Activated gamma-delta T cell treated with anti-CD3 and anti-CD28 coated beads, Interleukin-2, amount 50 U/mL, for 16 hours (primary cell): Measurements from ENCODE around the gene LARP1.
"Not testable (repeated sequence)": the region's sequence is repeated elsewhere in the genome, so short reads cannot be mapped to it uniquely, and the experiment has no call there.

ENCODE experiments used
- DNase-seq: peaks from one replicate; pipeline ENCODE4 v3.0.0-alpha.2; 2020; ENCODE audit warnings: low read depth

LARP1 gene

DNA sequence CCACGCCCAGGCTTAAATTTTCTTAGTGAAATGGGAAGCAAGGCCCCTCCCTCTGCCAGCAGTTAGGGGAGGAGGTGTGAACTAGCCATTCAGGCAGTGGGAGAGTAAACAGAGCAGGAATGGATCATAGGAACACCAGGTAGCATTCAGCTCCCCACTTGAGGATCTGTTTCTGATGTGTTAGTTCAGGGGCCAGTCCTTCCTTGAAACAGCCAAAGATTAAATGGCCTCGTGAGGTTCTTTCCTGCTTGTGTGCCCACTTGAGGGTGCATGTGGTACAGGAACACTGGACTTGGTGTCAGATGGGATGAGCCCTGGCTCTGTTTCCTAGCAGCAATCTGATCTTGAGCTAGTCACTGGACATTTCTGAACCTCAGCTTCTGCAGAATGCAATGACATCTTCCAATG is 74.0 kb downstream of the LARP1 start:
- DNase-seq, result no peak

DNA sequence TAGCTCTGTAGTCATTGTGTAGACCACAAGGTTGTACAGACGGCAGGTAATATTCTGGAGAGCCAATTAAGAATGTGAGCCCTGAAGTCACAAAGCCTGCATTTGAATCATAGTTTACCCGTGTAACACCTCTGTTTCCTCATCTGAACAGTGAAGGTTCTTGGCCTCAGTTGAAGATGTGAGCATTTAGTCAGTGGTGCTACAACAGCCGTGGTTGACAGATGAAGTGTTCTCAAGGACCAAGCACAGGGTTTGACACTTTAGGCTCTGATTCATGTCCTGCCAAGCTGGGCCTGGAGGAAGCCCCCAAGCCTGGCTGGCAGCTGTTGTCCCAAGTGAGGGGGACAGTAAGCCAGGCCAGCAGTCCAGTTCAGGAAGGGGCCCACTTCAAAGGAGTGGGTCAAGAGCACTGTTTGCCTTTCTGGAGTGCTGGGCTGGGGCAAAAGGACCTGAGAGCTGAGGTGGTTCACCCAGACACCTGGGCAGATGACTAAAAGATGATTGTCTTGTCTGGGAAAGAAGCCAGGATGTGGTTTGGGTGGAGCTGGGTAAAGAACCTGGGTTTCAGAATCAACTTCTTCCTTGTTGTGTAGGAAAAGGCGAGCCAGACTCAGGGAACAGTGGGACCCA is 74.5 kb downstream of the LARP1 start:
- no peak for DNase-seq

DNA sequence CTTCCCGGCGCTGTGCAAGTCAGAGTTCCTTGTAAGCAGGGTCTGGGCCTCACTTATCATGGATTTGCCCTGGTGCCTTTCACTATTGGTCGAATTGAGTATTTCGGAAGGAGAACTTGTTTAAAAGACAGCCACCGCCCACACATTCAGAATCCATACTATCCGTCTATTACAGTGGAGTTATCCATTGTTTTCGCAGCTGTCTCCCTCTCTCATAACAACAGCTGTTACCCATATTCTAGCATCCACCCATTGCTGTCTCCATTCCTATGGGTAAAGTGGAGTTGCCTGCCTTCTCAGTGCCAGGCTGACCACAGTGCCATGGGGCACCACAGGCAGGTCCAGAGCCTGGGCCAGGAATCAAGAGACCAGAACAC is 75.0 kb downstream of the LARP1 start:
- no peak for DNase-seq

DNA sequence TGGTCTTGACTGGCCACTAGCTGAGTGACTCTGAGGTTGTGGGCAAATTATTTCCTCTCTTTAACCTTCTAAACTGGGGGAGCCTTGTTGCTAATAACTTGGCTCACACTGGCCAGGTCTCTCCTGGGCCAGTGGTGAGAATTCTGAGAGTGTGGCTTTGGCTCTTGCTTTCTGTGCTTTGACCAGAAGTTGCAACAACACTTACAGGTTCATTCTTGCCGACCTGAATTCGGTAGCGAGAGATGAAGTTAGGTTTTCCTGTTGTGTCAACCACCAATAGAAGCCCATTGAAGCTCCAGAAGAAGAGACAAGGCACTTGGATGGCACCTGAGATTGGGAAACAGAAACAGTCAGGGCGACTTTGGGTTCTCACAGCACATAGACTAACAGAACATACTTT is 75.4 kb downstream of the LARP1 start:
- no peak for DNase-seq

DNA sequence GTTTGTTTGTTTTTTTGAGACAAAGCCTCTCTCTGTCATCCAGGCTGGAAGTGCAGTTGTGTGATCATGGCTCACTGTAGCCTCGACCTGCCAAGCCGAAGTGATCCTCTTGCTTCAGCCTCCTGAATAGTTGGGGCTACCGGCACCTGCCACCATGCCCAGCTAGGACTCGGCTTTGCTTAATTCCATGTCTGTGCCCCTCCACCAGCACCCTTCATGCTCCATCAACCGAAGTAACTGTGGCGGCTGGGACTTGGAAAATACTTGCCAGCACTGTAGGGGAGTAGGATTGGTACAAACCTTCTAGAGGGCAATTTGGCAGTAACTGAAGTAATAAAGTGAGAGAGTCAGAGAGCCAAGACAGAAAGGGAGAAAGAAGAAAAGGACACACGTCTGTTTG is 76.3 kb downstream of the LARP1 start:
- DNase-seq, result no peak

DNA sequence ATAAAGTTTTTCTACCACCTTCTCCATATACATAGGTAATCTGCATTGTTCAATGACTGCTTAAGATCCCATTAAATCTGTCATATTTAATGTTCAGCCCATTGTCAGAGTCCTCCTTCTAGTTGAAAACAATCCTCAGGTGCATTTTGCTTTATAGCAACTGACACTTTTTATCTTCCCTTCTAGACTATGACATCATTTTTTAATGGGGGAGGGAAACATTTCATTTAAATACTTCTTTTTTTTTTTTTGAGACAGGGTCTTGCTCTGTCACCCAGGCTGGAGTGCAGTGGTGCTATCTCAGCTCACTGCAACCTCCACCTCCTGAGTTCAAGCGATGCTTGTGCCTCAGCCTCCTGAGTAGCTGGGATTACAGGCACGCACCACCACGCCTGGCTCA is 77.6 kb downstream of the LARP1 start:
- not testable (repeated sequence) for DNase-seq

DNA sequence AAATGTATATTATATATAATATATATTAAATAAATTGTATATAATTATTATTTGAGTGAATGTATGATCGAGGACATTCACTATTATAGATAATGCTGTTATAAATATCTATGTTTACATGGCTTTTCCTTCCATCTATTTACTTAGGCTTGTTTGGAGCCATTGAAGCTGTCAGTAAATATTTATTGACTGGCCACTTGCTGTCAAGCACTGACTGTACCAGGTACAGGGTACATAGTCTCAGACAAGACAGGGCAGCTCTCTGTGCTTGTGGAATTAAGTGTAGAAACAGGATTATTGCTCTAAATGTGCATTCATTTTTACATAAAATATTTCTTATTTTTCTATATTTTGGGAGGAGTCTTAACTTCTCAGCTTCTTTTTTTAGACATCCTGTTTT is 78.9 kb downstream of the LARP1 start:
- no peak for DNase-seq

DNA sequence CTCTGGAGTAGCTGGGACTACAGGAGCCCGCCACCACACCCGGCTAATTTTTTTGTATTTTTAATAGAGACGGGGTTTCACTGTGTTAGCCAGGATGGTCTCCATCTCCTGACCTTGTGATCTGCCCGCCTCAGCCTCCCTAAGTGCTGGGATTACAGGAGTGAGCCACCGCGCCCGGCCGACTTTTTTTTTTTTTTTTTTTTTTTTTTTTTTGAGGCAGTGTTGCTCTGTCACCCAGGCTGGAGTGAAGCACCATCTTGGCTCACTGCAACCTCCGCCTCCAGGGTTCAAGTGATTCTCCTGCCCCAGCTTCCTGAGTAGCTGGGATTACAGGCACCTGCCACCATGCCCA is 80.5 kb downstream of the LARP1 start:
- not testable (repeated sequence) for DNase-seq

DNA sequence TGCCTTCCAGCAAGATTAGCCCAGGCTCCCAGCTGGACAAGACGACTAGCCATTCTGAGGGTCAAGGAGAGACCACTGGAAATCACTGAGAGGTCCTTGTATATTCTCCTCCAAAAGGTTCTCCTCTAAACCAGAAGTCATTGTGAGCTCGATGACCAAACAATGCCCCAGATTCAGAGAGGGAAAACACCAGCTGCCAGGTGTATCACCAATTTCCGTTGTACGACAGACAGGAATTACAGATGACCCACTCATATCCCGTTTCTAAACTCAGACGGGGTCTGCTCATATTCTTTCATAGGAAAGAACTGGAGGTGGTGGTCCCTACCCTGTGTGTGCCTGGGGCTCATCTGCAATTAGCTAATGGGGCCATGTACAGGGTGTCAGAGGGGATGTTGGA is 81.0 kb downstream of the LARP1 start:
- no peak for DNase-seq

DNA sequence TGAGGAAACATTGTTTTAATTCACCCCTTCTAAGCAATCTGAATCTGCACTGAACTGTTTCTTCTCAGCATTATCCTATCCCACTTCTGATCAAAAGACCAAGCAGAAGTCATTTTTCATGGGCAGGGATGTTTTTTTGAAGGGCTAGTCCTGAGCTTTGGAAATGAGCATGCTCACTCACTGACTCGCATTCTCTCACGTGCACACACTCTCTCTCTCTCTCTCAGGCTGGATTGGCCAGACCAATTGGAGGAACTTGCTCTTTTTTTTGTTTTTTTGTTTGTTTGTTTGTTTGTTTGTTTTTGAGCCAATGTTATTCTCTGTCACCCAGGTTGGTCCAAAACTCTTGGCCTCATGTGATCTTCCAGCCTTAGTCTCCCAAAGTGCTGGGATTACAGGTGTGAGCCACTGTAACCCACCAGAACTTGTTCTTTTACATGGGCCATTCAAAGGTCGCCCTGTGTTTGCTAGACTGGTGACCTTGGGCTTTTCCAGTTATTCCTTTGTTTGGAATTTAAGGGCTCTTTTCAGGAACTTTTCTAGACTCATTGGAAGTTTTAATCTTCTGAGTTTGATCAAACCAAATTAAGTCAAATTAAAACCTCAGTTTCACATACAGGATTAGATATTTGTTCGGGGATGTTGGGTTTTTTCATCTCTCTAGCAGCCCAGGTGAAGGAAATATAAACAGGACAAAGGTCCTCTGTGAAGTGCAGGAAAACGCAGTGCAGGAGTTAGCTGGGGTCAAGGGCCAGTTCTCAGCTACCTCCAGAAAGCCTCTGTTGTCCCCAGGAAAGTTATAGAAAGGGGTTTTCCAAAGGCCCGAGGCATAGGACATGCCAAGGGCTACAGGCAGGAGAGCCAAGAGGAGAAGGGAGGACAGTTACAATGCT is 82.1 kb downstream of the LARP1 start:
- no peak for DNase-seq

DNA sequence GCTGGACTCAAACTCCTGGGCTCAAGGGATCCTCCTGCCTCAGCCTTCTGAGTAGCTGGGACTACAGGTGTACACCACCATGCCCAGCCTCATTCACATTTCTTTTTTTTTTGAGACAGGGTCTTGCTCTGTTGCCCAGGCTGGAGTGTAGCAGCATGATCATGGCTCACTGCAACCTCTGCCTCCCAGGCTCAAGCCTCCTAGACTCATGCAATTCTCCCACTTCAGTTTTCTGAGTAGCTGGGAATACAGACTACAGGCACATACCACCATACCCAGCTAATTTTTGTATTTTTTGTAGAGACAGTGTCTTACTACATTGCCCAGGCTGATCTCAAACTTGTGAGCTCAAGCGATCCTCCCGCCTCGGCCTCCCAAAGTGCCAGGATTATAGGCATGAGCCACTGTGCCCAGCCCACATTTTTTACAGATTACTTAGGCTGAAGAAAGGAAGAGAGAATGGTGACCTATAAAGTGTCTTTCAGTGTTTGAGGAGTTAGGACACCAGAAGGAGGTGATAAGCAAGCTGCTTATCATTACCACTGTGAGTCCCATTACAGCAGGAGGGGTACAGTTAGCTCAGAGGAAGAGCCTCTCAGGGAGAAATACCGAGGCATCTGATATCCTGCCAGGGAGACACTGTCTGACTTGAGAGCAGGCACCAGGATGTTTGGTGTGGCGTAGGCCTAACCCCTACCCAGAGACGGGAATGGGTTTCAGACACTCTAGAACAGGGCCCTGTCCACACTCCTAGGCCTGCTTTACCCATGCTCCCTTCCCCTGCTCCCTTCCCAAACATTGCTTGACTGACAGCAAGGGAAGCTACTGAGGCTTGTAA is 85.5 kb downstream of the LARP1 start:
- no peak for DNase-seq

DNA sequence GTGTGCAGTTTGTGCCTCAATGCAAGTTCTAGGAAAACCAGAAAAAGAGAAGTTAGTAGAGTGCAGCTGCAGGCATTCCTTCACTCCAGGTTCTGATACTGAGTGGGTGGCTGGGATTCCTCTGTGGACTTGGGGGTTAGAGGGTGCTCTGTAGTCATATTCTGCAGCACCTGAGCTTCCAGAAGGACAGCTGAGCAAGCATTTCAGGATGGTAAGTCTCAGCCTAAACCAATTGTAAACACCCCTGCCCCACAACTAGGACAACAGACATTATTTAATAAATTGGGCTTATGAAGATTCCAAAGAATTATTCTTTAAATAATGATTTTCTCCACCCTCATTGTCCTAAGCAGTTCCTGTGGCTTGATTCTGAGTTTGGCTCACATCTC is 86.1 kb downstream of the LARP1 start:
- DNase-seq, result no peak

DNA sequence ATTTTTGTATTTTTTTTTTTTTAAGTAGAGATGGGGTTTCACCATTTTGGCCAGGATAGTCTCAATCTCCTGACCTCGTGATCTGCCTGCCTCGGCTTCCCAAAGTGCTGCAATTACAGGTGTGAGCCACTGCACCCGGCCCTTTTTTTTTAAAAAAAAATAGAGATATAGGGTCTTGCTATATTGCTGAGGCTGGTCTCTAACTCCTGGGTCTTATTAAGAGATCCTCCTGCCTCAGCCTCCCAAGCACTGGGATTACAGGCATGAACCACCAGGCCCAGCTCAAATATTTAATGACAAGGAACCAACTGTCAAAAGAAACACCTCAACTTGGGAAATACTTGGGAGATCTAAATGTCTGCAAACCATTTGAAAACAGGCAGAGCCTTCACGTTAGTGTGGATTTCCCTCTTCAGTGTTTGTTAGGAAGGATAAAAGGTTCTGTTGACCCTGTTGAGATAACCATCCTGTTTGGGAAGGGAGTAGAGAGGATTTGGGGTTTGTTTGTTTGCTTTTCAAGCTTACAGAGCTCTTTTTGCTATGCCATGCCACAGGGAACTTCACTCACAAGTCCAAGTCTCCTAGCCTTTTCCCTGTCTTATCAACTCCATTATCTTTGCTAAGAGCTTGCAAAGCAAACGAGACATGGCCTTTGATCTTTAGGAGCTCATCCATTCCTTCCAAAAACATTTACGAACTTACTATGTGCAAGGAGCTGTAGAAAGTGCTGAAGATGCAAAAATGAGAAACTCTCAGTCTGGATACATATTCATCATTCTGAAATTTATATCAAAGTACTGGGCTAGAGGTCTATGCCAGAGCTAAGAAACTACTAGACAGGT is 87.7 kb downstream of the LARP1 start:
- DNase-seq, result no peak

DNA sequence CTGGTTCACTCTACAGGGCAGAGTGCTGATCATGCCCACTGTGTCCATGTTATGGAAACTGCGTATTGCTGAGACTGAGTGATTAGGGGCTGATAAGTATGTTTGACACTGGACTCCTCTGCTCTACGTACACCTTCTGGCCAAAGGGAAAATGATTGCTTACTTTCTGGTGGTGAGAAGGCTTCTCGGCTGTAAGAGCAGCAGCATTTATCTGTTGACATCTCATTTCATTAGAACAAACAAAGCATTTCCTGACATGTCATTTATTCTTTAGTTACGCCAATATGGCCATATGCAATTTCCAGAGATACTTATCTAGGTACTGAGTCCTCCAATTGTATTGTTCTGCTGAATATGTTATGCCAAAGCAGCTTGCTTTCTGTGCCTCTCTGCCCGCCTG is 89.6 kb downstream of the LARP1 start:
- no peak for DNase-seq

DNA sequence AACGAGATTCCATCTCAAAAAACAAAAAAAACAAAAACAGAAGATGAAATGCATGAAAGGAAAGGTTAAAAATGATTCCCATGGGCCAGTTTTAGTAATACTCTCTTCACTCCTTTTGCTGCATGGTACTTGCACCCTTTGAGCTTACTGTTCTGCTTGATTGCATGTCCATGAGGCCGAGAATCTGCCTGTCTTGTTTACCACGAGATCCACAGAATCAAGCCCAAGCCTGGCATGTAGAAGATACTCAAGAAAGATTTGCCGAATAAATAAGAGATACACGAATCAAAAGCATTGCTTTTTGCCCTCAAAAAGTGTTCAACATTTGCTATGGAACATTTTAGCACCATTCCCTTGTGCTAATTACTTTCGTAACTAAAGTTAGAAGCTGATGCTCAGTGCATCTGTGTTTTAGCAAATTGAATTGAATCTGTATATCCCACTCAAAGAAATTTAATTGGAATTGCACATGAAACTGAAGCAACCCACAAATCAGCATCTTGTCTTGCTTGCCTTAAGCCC is 94.1 kb downstream of the LARP1 start:
- DNase-seq, result no peak

DNA sequence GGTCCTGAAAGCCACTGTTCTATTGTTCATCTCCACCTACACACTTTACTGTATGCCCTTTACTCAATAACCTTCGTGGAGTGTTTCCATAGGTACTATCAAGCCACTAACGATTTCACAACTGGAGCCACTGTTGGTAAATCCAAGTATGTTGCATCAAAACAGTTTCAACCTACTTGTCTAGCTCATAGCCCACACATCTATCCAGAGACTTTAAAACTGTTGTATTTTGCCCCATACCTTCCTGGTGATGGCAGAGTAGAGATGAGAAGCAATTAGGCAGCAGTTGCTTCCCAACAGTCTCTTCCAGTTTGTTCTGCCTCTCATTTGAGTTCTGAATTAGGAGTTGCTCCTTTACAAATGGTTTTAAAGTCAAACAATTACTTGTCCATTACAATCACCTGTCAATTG is 94.6 kb downstream of the LARP1 start:
- DNase-seq, result no peak

DNA sequence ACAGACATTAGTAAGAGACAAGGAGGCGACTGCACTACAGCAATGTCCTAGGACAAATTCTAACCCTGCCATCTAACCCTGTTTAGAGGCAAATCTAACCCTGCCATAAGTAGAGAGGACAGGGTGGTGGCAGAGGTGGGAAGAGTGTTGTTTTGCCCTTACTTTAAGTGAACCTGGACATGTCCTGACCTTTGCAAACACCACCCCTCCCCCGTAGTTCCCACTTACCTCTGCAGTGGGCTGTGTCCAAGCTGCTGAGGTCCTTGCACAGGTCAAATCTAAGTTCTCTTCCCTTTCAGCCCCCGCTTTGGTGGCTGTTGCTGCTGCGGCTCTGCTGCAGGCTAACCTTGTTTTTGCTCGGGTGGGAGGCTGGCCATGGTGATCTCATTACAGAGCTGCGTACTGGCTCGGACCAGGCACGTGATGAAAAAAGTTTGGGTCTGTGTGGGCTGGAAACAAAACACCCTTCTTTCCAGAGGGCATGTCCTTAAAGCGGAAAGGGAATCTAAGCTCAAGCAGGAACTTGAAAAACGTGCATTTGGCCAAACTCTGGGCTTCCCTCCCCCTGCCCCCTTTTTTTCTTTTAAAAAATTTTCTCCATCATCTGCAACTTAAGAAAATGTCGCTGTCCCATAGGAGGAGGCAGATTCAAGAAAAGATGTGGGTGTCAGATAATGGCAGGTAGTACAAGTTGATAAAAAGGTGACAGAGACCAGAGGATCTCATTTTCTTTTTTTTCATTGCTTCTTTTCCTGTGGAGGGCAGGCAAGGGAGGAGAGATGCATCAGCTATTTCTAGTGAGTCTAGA is 95.3 kb downstream of the LARP1 start, which contains the start of gene FAXDC2:
FAXDC2 (minus strand) TSS at position 349 of the 808 bp plus-strand sequence. CDS start 12,425 bp downstream, outside the sequence.
- DNase-seq, result no peak

DNA sequence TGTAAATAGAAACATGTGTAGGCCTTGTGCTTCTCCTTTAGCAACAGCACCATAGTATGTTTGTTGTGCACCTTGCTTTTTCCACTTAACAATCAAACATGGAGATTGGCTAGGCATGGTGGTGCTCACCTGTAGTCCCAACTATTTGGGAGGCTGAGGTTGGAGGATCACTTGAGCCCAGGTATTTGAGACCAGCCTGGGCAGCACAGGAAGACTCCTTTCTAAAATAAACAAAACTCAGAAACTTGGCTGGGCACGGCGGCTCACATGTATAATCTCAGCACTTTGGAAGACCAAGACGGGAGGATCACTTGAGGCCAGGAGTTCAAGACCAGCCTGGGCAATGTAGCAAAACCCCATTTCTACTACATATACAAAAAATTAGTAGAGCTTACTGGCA is 96.2 kb downstream of the LARP1 start:
- no peak for DNase-seq

DNA sequence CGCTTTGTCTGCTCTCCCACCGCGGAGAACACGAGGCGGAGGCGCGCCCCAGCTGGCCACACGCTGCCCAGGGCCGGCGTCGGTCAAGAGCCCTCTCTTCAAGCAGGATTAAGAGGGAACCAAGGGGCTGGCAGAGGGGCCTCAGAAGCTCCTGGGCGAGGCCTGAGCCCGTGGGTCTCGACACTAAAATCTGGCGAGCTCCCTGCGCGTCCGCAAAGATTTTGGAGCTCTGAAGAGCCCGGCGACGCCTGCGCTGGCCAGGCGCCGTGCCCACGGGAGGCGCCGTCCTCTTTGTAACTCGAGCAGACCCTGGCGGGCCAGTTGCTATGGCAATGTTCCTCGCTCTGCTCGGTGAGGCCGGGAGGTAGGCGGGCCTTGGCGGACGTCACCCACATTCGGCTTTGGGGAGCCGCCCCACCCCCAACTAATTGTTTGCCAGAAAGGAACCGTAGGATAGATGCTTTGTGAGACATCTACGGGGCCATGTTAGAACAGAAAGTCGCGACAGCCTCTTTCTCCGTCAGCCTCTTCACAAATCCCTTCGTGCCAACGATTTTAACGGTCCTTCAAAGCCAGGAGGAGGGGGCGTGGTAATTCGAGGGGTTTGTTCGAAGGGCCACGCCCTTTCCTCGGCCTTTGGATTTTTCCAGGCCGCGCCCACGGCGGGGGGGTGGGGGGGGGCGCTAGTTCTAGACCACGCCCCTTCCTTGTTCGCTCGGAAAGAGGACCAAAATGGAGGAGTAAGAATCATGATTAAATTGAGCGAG is 102.5 kb downstream of the LARP1 start:
- DNase-seq, result peak; percentile 74
